Neural progenitor cell (in vitro differentiated cells): Measurements from ENCODE around the gene UBR4. TPM values are rescaled to one million over a fixed set of nuclear protein-coding genes. Genes with fewer than 3 reads are reported as not detected.
A peak's percentile ranks its signal among the peaks of the same experiment; 100 is the strongest.

Source experiments
- DNase-seq: peaks from one replicate; pipeline ENCODE4 v3.0.0-alpha.2; 2016; ENCODE audit warnings: low spot score
- H2AFZ ChIP-seq: fragments of 200-600 bp; sonication (generic); replicated peaks from 2 replicates; pipeline ENCODE4 v1.6.1; 2016; ENCODE audit warnings: antibody characterized with exemption
- H3F3A ChIP-seq: fragments of 200-600 bp; sonication (generic); 2 replicates; pipeline ENCODE4 v1.6.1; 2016; ENCODE audit warnings: antibody characterized with exemption, low read depth
- H3K27ac ChIP-seq: fragments of 200-600 bp; sonication (generic); 2 replicates; pipeline ENCODE4 v1.5.1; 2016; ENCODE audit warnings: mild to moderate bottlenecking
- H3K27me3 ChIP-seq: fragments of 200-600 bp; sonication (generic); 2 replicates; pipeline ENCODE4 v1.6.1; 2016; ENCODE audit warnings: mild to moderate bottlenecking, moderate library complexity
- H3K36me3 ChIP-seq: fragments of 200-600 bp; sonication (generic); 2 replicates; pipeline ENCODE4 v1.5.1; 2016
- H3K4me1 ChIP-seq: fragments of 200-600 bp; sonication (generic); 2 replicates; pipeline ENCODE4 v1.6.1; 2016; ENCODE audit warnings: mixed run types
- H3K4me2 ChIP-seq: fragments of 200-600 bp; sonication (generic); 2 replicates; pipeline ENCODE4 v1.6.1; 2016
- H3K4me3 ChIP-seq: fragments of 200-600 bp; sonication (generic); 2 replicates; pipeline ENCODE4 v1.5.1; 2016
- H3K79me2 ChIP-seq: fragments of 200-600 bp; sonication (generic); 2 replicates; pipeline ENCODE4 v1.6.1; 2016; ENCODE audit warnings: low read depth
- H3K9ac ChIP-seq: fragments of 200-600 bp; sonication (generic); 2 replicates; pipeline ENCODE4 v1.6.1; 2016
- H3K9me3 ChIP-seq: fragments of 200-600 bp; sonication (generic); 2 replicates; pipeline ENCODE4 v1.5.1; 2016; ENCODE audit warnings: low read depth
- H4K20me1 ChIP-seq: fragments of 200-600 bp; sonication (generic); 2 replicates; pipeline ENCODE4 v1.6.1; 2016; ENCODE audit warnings: low read depth
- H3K27ac Mint-ChIP-seq: 3 replicates; pipeline ENCODE4 v1.8.0; 2021; ENCODE audit warnings: mixed read lengths
- H3K27me3 Mint-ChIP-seq: 2 replicates; pipeline ENCODE4 v1.8.0; 2022; ENCODE audit warnings: low read depth, mild to moderate bottlenecking, inconsistent platforms, moderate library complexity, mixed read lengths; ENCODE audit not compliant: insufficient read depth
- H3K36me3 Mint-ChIP-seq: 3 replicates; pipeline ENCODE4 v1.8.0; 2021; ENCODE audit warnings: mixed read lengths
- H3K4me1 Mint-ChIP-seq: 3 replicates; pipeline ENCODE4 v1.8.0; 2021; ENCODE audit warnings: mixed read lengths
- H3K4me3 Mint-ChIP-seq: 3 replicates; pipeline ENCODE4 v1.8.0; 2021; ENCODE audit warnings: mild to moderate bottlenecking, moderate library complexity, mixed read lengths
- H3K9me3 Mint-ChIP-seq: 3 replicates; pipeline ENCODE4 v1.8.0; 2020; ENCODE audit warnings: mixed read lengths
- EZH2 ChIP-seq: fragments of 200-600 bp; sonication (generic); IDR thresholded peaks from 2 replicates; pipeline ENCODE4 v1.6.1; 2017; ENCODE audit warnings: antibody characterized with exemption, mild to moderate bottlenecking, moderate library complexity
- EZH2phosphoT487 ChIP-seq: fragments of 200-600 bp; sonication (generic); IDR thresholded peaks from 2 replicates; pipeline ENCODE4 v1.6.1; 2017; ENCODE audit warnings: antibody characterized with exemption
- total RNA-seq: library from RNA; depleted of rRNA; stranded (reverse); fragments of >200 nt; gene quantifications from 2 replicates; pipeline ENCODE4 v1.2.3, GENCODE V29; 2015; ENCODE audit warnings: low replicate concordance
- TF ChIP-seq, protein P1 (sequence below): fragments of 200-600 bp; sonication (generic); IDR thresholded peaks from 2 replicates; pipeline ENCODE4 v1.5.1; 2017; ENCODE audit warnings: antibody characterized with exemption, mild to moderate bottlenecking

The UBR4 gene
- total RNA-seq, 1 donor from 2014 or later = 71.2 TPM

DNA sequence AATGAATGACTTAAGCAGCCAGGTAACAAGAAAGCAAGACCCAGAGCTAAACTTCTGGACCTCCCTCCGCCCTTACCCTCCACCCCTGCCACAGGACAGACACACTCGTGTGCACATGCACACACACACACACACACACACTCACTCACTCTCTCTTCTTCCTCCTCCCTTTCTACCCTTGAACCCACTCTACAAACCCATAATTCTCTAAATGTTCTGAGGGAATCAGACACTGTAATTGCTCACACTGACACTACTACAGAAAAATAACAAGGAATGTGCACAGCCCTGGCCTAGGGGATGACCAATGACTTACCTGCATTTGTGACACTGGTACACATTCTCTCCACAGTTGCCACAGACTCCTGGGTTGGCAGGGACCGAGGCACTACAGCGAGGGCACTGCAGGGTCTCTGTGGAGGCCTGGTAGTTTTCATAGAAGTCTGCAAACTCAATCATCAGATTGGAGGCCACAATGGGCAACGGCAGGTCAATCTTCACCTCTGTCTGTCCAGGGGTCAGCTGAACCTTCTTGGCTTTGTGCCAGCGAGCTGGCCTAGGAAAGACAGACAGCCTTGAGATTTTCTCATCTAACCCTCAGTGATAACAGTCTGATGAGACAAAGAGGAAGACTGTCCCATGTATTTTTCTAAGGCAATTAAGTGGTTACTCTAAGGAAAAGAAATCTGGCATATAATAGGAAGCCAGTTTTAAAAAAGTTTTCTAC, 94.8 kb downstream of the UBR4 start:
- TF ChIP-seq EZH2phosphoT487 = no peak
- no peak for TF ChIP-seq EZH2
- TF ChIP-seq, protein P1, sequence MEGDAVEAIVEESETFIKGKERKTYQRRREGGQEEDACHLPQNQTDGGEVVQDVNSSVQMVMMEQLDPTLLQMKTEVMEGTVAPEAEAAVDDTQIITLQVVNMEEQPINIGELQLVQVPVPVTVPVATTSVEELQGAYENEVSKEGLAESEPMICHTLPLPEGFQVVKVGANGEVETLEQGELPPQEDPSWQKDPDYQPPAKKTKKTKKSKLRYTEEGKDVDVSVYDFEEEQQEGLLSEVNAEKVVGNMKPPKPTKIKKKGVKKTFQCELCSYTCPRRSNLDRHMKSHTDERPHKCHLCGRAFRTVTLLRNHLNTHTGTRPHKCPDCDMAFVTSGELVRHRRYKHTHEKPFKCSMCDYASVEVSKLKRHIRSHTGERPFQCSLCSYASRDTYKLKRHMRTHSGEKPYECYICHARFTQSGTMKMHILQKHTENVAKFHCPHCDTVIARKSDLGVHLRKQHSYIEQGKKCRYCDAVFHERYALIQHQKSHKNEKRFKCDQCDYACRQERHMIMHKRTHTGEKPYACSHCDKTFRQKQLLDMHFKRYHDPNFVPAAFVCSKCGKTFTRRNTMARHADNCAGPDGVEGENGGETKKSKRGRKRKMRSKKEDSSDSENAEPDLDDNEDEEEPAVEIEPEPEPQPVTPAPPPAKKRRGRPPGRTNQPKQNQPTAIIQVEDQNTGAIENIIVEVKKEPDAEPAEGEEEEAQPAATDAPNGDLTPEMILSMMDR = no peak
- Histone ChIP-seq H3K27ac (no peak overlapping the region), H3K27me3 (no peaks in the 10 kb centered on the region), H2AFZ (no peak overlapping the region), H3K9ac (no peak overlapping the region), H3K36me3 (peaks cover 12% of the 10 kb centered on the region), H3K79me2 (no peaks in the 10 kb centered on the region), H3K4me3 (no peak overlapping the region), H3K4me2 (no peak overlapping the region), H3F3A (no peaks in the 10 kb centered on the region), H3K9me3 (no peaks in the 10 kb centered on the region), H4K20me1 (no peaks in the 10 kb centered on the region), H3K4me1 (no peaks in the 10 kb centered on the region)
- H3K4me3 Mint-ChIP-seq = no peak overlapping the region
- H3K27me3 Mint-ChIP-seq = no peaks in the 10 kb centered on the region
- no peaks in the 10 kb centered on the region for H3K4me1 Mint-ChIP-seq
- no peak for DNase-seq
- no peaks in the 10 kb centered on the region for H3K9me3 Mint-ChIP-seq
- peaks cover 39% of the 10 kb centered on the region for H3K36me3 Mint-ChIP-seq
- H3K27ac Mint-ChIP-seq = no peak overlapping the region

DNA sequence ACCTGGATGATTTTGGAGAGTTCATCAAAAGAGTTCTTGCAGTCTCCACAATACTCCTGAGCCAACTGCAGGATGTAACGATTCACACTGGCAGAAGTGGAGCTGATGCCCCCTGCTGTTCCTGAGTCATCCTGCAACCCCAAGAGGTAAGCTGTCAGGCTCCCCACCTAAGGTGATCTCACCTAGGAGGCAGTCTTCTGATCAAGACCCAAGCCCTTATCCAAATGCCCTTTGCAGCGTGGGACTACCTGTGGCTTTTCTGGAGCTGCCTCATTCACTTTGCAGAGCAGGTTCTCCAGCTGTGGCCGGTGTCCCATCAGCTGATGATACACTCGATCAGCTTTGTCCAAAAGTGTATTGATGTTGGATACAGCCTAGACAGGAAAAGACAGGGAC, 96.4 kb downstream of the UBR4 start:
- no peaks in the 10 kb centered on the region for H3K4me1 ChIP-seq
- H3K36me3 ChIP-seq = peaks cover 6% of the 10 kb centered on the region
- Mint-ChIP-seq H3K27me3 (no peaks in the 10 kb centered on the region), H3K4me1 (no peaks in the 10 kb centered on the region), H3K36me3 (peaks cover 34% of the 10 kb centered on the region), H3K4me3 (no peak overlapping the region), H3K27ac (no peak overlapping the region), H3K9me3 (no peaks in the 10 kb centered on the region)
- H3K27me3 ChIP-seq = no peaks in the 10 kb centered on the region
- no peak overlapping the region for H2AFZ ChIP-seq
- no peak for TF ChIP-seq EZH2phosphoT487
- TF ChIP-seq, protein P1 = peak; percentile 35
- H3K4me2 ChIP-seq = no peak overlapping the region
- no peak overlapping the region for H3K27ac ChIP-seq
- H4K20me1 ChIP-seq = no peaks in the 10 kb centered on the region
- DNase-seq = peak; percentile 39
- no peaks in the 10 kb centered on the region for H3K79me2 ChIP-seq
- H3F3A ChIP-seq = peaks cover 4% of the 10 kb centered on the region
- no peak overlapping the region for H3K4me3 ChIP-seq
- no peak overlapping the region for H3K9ac ChIP-seq
- no peaks in the 10 kb centered on the region for H3K9me3 ChIP-seq

DNA sequence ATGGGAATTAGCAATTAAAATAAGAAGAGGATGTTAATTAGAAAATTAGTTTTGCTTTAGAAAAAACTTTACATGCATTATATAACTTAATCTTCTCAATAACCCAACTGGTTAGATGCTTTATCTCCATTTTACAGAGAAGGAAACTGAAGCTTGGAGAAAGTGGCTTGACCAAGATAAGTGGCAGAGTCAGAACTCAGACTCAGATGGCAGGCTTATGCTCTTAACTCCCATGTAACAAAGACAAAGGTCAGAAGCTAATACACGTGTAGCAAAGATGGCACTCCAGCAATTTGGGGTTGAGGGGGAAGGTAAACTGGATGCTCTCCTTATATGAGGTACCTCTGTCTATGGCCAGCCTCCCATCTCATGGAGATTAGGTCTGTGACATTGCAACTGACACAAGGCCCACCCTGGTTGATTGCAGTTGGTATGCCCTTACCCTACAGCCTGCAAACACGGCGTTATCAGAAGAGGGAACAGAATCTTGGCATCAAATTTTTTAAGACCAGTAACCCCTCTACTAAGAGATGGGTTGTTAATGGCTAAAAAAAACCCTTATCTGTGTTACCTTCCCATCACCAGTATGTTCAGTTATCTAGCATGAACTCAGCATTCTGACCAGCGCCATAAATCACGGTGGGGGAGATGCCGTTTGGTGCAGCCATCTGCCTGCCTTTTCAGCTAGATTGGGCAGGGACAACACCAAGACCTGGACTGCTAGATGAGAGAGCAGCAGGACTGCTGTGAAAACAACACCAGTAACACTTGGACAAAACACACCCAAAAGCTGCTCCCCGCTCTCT, 97.0 kb downstream of the UBR4 start:
- Histone ChIP-seq H3K4me1 (no peaks in the 10 kb centered on the region), H3K9ac (no peak overlapping the region), H3K9me3 (no peaks in the 10 kb centered on the region), H3K27ac (no peak overlapping the region), H3F3A (peaks cover 4% of the 10 kb centered on the region), H4K20me1 (no peaks in the 10 kb centered on the region), H3K79me2 (no peaks in the 10 kb centered on the region), H3K4me3 (no peak overlapping the region), H2AFZ (no peak overlapping the region), H3K27me3 (no peaks in the 10 kb centered on the region), H3K36me3 (peaks cover 6% of the 10 kb centered on the region), H3K4me2 (no peak overlapping the region)
- no peak overlapping the region for H3K27ac Mint-ChIP-seq
- DNase-seq = no peak
- H3K4me3 Mint-ChIP-seq = no peak overlapping the region
- TF ChIP-seq, protein P1 = no peak
- TF ChIP-seq EZH2phosphoT487 = no peak
- no peak for TF ChIP-seq EZH2
- no peaks in the 10 kb centered on the region for H3K9me3 Mint-ChIP-seq
- no peaks in the 10 kb centered on the region for H3K4me1 Mint-ChIP-seq
- H3K36me3 Mint-ChIP-seq = peaks cover 33% of the 10 kb centered on the region
- H3K27me3 Mint-ChIP-seq = no peaks in the 10 kb centered on the region
